HPDE6-E6E7 (cell line): ENCODE data around the gene RNF151.
"Not testable (repeated sequence)": the region's sequence is repeated elsewhere in the genome, so short reads cannot be mapped to it uniquely, and the experiment has no call there.

Source experiments
- DNase-seq: peaks from one replicate; pipeline ENCODE4 v3.0.0; 2011; ENCODE audit warnings: missing footprints; ENCODE audit errors: extremely low spot score

RNF151 gene, protein sequence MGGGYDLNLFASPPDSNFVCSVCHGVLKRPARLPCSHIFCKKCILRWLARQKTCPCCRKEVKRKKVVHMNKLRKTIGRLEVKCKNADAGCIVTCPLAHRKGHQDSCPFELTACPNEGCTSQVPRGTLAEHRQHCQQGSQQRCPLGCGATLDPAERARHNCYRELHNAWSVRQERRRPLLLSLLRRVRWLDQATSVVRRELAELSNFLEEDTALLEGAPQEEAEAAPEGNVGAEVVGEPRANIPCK

GRCh38 chr16:1966460-1966859, at the start of gene RNF151:
Gene RNF151 (plus strand): TSS chr16:1966856. CDS start chr16:1966882, 26 bp downstream.
- DNase-seq: no peak

DNA sequence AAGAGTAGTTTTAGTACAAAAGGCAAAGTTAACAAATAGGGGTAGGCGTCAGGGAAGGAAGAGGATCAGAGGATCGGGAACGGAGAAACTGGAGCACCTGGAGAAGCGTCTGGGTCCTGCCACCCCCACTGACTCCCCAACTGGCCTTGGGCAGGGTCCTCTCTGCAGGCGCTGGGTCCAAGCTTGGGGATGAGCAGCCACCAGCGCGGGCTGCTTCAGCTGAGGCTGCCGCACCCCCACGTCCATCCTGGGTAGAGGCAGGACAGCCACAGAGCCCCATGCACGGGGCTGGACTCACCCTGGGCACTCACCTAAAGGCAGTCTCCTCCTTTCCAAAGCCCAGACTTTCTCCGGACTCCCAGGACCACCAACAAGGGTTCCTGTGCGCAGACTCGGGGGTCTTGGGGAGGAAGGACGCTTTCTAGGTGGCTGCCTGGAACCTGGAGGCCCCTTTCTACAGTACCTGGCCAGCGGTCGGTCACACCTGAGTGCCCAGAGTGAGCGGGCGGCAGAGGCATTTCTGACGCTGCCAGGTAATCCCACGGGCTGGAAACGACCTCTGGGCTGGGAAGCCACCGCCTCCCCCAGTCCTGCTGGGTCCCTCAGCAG, 49.5 kb upstream of the RNF151 start:
- no peak for DNase-seq

GRCh38 chr16:1917665-1918350, 48.8 kb upstream of the RNF151 start:
- DNase-seq: no peak

DNA sequence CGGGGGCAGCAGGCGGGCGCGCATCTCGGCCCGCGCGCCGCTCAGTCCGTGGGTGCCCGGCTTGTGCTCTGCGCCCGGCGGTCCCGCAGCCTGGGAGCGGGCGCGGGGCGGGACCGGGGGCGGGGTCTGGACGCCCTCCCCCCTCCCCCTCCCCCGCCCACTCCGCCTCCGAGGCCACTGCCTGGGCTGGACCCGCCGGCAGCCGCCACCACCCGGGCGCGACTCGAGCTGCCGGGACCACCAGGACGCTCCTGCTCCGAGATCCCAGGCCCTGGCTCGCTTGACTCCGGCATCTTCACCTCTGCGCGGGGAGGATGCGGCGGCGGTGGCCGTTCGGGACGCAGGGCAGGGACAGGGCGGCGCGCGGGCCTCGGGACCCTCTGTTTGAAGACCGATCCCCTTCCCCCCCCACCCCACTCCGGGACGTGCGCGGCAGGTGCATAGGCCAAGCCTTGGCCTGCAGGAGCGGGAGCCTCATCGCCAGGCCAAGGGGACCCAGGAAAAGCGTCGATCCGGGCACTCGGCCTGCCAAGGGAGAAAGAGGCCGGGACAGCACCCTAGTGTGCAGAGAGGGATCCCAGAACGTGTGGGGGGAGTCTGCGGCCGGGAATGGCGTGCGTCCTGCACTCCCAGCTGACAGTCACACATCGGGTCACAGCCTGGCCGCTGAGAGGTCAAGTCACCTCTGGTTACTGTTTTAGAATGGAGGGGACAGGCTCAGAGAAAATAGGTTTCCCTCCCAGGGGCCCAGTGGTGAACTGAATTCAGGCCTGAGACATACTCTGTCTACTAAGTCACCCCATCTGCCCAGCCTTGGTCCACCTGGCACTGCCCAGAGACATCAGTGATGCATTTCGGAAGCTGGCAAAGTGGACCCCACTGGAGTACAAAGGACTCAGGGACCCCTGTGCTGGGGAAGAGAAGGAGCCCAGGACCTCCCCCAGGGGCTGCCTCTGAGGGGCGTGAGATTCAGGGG, 48.0 kb upstream of the RNF151 start, which contains the start of gene HS3ST6:
HS3ST6 (minus strand) TSS at position 65 of the 976 bp plus-strand sequence. CDS start 92 bp downstream, outside the sequence.
- DNase-seq: no peak

GRCh38 chr16:1919327-1919998, 47.2 kb upstream of the RNF151 start:
- no peak for DNase-seq

- DNase-seq: not testable (repeated sequence)
Measured at GRCh38 chr16:1920122-1920521, 46.5 kb upstream of the RNF151 start.

DNA sequence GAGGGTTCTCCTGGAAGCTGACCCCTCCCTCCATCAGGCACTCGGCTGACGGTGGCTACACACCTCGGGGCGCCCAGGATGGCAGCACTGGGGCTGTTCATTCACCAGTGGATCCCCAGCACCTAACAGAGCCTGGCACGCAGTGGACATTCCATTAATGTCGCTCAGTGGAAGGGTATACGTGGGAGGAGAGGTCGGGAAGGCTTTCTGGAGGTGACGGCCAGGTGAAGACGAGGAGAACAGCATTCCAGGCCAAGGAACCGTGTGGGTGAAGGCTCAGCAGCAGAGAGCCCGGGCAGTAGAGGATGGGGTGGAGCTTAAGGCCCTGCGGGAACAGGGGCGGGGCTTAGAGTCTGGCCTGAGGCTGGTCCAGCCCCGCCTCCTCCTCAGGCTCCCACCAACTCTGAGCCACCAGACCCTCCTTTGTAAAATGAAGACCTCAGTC, 45.9 kb upstream of the RNF151 start:
- DNase-seq: no peak

- DNase-seq: no peak
Measured at GRCh38 chr16:1922357-1922756, 44.3 kb upstream of the RNF151 start.

DNA sequence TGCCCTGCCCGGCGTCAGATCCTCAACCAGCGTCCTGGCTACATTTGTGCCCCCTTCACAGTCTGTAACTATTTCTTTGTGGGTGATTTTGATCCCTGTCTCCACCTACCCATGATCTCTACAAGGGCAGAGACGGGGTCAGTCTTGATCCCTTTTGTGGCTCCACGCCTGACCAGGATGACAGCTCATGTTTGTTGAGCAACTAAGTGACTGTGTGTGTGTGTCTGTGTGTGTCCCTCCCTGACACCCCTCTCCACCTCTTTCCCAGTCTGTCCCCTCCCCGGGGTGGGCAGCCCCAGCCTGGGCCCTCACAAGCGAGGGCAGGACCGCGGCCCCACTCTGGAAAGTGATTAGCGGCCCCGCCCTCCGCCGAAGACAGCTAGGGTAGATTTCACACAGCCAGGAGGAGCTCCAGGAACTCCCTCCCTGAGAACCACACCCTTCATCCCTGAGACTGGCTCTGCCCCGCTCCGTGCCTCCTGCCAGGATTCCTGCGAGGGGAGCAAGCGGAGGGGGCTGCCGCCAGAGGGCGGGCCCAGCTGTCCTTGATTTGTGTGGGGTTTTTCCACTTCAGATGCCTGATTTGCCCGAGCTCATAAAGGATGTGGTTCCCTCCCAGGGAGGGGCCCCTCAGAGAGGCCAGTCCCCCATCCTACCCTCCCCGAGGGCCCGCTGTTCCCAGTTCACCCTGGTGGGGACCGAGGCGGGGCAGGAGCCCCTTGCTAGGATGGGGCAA, 43.2 kb upstream of the RNF151 start:
- no peak for DNase-seq

DNA sequence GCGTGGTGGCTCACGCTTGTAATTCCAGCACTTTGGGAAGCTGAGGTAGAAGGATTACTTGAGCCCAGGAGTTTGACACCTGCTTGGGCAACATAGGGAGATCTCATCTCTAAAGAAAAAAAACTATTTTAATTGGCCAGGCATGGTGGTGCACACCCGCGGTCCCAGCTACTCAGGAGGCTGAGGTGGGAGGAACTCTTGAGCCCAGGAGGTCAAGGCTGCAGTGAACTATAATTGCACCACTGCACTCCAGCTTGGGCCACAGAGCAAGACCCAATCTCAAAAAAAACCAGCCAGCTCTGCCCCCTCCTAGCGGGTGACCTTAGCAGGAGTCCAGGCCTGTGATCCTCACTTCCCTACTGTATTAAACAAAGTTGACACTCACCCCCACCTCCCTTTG, 42.6 kb upstream of the RNF151 start:
- no peak for DNase-seq

- no peak for DNase-seq
Measured at GRCh38 chr16:1926271-1926670, 40.4 kb upstream of the RNF151 start.

GRCh38 chr16:1929105-1929504, 37.6 kb upstream of the RNF151 start:
- DNase-seq: no peak

DNA sequence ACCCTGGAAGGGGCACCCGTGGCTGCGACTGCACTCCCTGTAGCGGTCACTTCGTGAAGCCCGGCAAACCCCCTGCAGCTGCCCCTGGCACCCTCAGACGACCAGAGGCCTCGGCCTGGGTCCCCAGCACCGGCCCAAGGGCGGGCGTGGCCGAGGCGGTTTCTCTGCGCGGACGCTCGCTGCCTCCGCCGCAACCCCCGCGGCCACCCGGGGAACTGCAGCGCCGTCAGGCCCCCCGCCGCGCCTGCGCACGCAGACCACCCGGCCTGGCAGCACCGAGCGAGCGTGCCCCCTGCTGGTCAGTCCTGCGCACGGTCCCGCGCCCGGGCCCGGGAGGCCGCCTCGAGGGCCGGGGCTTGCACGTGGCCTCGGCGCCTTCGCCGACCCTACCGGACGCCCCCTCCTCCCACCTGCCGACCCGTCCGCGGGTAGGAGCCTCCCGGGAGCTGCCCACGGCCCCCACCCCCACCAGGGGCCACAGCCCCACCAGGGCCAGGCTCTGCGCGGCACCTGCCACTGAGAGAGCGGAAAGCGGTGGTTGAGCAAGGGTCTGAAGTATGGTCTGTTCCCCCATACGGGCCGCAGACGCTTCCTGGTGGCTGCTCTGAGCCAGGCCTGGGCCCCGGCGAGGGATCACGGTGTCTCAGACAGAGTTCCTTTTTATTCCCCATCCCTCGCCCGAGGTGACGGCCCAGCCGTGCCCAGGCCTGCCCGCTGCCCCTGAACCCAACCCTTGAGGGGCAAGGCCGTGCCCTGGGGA, 36.9 kb upstream of the RNF151 start:
- peak; percentile 95 for DNase-seq

- DNase-seq: no peak
Measured at GRCh38 chr16:1930338-1930720, 36.3 kb upstream of the RNF151 start.

GRCh38 chr16:1932050-1933028, 34.3 kb upstream of the RNF151 start:
- DNase-seq: peak; percentile 54

GRCh38 chr16:1933097-1933661, 33.5 kb upstream of the RNF151 start:
- no peak for DNase-seq

DNA sequence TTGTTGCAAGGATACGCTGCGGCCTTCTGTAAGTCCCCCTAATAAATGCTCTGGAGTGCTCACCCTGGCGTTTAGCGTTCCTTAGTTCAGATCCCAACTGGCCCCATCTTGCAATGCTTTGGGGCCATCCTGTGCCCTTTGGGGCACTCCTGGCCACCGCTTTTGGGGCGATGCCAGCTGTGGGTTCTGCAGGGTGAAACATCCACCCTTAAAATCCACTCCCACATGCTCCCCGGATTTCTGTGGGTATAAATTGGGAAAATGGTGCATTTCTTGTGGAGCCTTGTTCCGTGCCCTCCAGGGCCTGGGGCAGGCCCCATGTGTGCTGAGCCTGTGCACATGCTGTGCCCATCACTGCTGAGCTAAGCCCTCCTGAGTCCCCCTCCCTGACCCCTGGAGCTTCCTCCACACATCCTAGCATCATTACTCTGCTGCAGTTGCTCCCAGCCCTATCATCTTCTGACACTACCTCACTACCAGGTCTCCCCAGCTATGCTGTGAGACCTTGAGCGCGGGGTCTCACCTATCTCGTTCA, 29.6 kb upstream of the RNF151 start:
- DNase-seq: no peak

DNA sequence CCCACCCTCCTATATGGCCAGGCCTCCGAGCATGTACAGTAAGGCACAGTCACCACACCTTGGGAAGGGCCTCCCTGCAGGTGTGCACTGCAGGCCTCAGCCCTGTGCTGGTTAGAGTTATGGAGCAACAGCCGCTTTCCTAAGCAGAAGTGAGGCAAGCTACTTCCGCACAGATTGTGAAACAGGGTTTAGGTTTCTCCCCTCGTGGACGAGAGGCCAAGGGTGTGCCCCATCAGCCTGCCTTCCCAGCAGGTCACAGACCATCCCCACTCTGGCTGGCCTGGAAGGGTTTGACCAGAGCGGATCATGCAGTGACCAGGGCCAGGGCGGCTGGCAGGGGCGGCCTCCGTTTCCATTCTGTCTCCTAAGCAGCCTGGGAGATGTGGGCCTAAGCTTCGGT, 28.3 kb upstream of the RNF151 start:
- no peak for DNase-seq
